ENCODE measurements around the gene PIGR.

DNA sequence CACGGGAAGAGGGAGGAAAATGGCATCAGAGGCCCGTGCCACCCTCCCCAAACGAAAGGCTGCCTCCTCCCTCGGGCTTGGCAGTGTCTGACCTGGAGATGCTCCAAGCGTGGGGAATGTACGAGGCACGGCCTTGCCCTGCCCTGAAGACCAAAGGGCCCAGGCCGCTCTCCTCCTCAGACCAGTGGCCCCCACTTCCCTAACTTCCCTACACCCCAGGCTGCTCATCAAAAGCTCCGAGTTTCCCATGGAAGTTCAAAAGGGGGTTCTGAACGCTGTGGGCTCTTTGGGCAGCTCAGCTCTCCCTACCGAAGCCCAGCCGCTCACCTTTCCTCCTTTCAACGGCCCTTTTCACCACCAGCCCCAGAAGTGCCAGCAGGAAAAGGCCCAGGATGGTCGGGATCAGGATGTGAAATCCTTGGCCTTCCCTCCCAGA lies 36.4 kb downstream of the PIGR start:
- TF ChIP-seq POLR2AphosphoS5 (IDR thresholded peaks at IDR 0.05; ENCODE audit: low read depth, low read length) (no peak), POLR2A (IDR thresholded peaks at IDR 0.05; ENCODE audit: low read depth, low read length) (no peak), SPI1 (IDR thresholded peaks at IDR 0.05; ENCODE audit: low read depth, low read length) (no peak), POU2F2 (IDR thresholded peaks at IDR 0.05; ENCODE audit: low read depth, low read length) (no peak), TAF1 (IDR thresholded peaks at IDR 0.05; ENCODE audit: low read depth, low read length) (no peak)

Data from GM12891 (cell line).